ENCODE data around the gene MOV10L1. TPM values are rescaled to one million over a fixed set of nuclear protein-coding genes. Genes with fewer than 3 reads are reported as not detected.

MOV10L1 gene
- total and polyA plus RNA-seq, 9 of the 15 experiments (the other 6 are each of a cell fraction or from before 2014, with no cell fraction given) = 0.06 to 0.43 (median 0.15) TPM

DNA sequence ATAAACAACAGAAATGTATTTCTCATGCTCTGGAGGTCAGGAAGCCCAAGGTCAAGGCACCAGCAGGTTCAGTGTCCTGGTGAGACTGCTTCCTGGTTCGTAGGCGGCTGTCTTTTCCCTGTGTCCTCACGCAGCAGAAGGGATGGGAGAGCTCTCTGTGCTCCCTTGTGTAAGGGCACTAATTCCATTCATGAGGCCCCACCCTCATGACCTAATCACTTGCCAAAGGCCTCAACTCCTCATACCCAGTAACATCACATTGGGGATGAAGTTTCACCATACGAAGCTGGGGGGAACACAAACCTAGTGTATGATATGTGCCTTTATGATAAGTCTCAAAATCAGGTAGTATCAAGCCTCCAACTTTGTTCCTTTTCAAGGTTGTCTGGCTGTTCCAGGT, 42.1 kb downstream of the MOV10L1 start:
- Histone ChIP-seq H3K9me1 (ENCODE audit: control insufficient read depth, insufficient read depth, low read length) (no peaks in the 10 kb centered on the region), H3K9ac (ENCODE audit: insufficient read depth in 1 of 2, low read depth in 2 of 2, low read length in 2 of 2) (no peak overlapping the region), H3K79me2 (ENCODE audit: control insufficient read depth, insufficient read depth, low read length) (no peaks in the 10 kb centered on the region), H3K27ac (ENCODE audit: extremely low read depth, low read depth, low read length) (no peak overlapping the region), H3K4me2 (ENCODE audit: insufficient read depth, low read length) (no peak overlapping the region), H4K20me1 (replicated peaks; ENCODE audit: control insufficient read depth, insufficient read depth, low read length) (no peaks in the 10 kb centered on the region), H3K9me3 (replicated peaks; ENCODE audit: control insufficient read depth, insufficient read depth, low read depth, low read length) (no peaks in the 10 kb centered on the region), H3K4me1 (replicated peaks in 1 of 2; ENCODE audit: control insufficient read depth in 2 of 2, insufficient read depth in 2 of 2, low read length in 2 of 2) (no peaks in the 10 kb centered on the region), H3K4me3 (no peak overlapping the region), H3K36me3 (ENCODE audit: control insufficient read depth, insufficient read depth, low read length) (no peaks in the 10 kb centered on the region), H2AFZ (ENCODE audit: low read depth, low read length) (peak overlapping the region; percentile 51; the same call in 1 of the 2 replicates), H3K27me3 (ENCODE audit: control insufficient read depth in 2 of 2, insufficient read depth in 2 of 2, low read length in 2 of 2) (no peaks in the 10 kb centered on the region; a peak in 1 of 5 replicates)
- FAIRE-seq (no peak), ATAC-seq (no peak), DNase-seq (ENCODE audit: extremely low read depth in 1 of 4, low spot score in 3 of 4) (no peak)
- in situ Hi-C loops (cut with MboI) = no loop called here
- TF ChIP-seq, protein P1, sequence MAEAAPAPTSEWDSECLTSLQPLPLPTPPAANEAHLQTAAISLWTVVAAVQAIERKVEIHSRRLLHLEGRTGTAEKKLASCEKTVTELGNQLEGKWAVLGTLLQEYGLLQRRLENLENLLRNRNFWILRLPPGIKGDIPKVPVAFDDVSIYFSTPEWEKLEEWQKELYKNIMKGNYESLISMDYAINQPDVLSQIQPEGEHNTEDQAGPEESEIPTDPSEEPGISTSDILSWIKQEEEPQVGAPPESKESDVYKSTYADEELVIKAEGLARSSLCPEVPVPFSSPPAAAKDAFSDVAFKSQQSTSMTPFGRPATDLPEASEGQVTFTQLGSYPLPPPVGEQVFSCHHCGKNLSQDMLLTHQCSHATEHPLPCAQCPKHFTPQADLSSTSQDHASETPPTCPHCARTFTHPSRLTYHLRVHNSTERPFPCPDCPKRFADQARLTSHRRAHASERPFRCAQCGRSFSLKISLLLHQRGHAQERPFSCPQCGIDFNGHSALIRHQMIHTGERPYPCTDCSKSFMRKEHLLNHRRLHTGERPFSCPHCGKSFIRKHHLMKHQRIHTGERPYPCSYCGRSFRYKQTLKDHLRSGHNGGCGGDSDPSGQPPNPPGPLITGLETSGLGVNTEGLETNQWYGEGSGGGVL (CRISPR knock-in tag; IDR thresholded peaks at IDR 0.05) = no peak
- TF ChIP-seq POU5F1 (IDR thresholded peaks at IDR 0.05; ENCODE audit: borderline replicate concordance, low read depth, low read length, partially characterized antibody) = no peak
- POLR2A ChIA-PET = no interaction called here
- BruUV-seq (replicated peaks) = no TSS peak
- CTCF ChIA-PET (ENCODE audit: low intra/inter-chr PET ratio) = no interaction called here
- intact Hi-C loops (cut with micrococcal nuclease) = no loop called here
- 8% methylated on average over 2 of the region's 4 CpGs for WGBS (ENCODE audit: insufficient coverage, low coverage, missing lambda C conversion rate)

DNA sequence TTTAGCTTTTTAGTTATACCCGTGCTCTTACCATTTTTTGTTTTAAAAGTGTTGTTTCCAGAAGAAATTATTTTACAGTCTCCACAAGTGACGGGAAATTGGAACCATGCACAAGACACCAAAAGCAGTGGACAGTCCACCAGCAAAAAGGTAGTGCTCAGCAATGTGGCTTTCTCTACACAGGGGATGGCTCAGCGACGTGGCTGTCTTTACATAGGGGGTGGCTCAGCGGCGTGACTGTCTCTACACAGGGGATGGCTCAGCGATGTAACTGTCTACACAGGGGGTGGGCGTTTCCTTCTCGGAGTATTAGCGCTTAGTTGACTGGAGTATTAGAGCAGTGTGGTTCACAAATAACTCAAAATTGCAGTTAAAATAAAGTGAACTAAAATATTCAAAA, 44.7 kb downstream of the MOV10L1 start:
- Histone ChIP-seq H4K20me1 (replicated peaks; ENCODE audit: control insufficient read depth, insufficient read depth, low read length) (no peaks in the 10 kb centered on the region), H3K27me3 (ENCODE audit: control insufficient read depth in 2 of 2, insufficient read depth in 2 of 2, low read length in 2 of 2) (no peaks in the 10 kb centered on the region; a peak in 1 of 5 replicates), H3K9me1 (ENCODE audit: control insufficient read depth, insufficient read depth, low read length) (no peaks in the 10 kb centered on the region), H2AFZ (ENCODE audit: low read depth, low read length) (no peak overlapping the region), H3K9ac (ENCODE audit: insufficient read depth in 1 of 2, low read depth in 2 of 2, low read length in 2 of 2) (no peak overlapping the region), H3K9me3 (replicated peaks; ENCODE audit: control insufficient read depth, insufficient read depth, low read depth, low read length) (no peaks in the 10 kb centered on the region), H3K4me3 (no peak overlapping the region), H3K4me2 (ENCODE audit: insufficient read depth, low read length) (no peak overlapping the region), H3K36me3 (ENCODE audit: control insufficient read depth, insufficient read depth, low read length) (no peaks in the 10 kb centered on the region), H3K27ac (ENCODE audit: extremely low read depth, low read depth, low read length) (no peak overlapping the region), H3K4me1 (replicated peaks in 1 of 2; ENCODE audit: control insufficient read depth in 2 of 2, insufficient read depth in 2 of 2, low read length in 2 of 2) (no peaks in the 10 kb centered on the region), H3K79me2 (ENCODE audit: control insufficient read depth, insufficient read depth, low read length) (no peaks in the 10 kb centered on the region)
- DNase-seq (ENCODE audit: extremely low read depth in 1 of 4, low spot score in 3 of 4) = no peak
- in situ Hi-C loops (cut with MboI) = no loop called here
- WGBS (ENCODE audit: insufficient coverage, low coverage, missing lambda C conversion rate) = 57% methylated on average over 10 of the region's 10 CpGs
- FAIRE-seq = no peak
- CTCF ChIA-PET (ENCODE audit: low intra/inter-chr PET ratio) = no interaction called here
- BruUV-seq (replicated peaks) = no TSS peak
- TF ChIP-seq FOXJ3 (CRISPR knock-in tag; IDR thresholded peaks at IDR 0.05) (no peak), EHMT2 (IDR thresholded peaks at IDR 0.05) (no peak), FOXK1 (CRISPR knock-in tag; IDR thresholded peaks at IDR 0.05; ENCODE audit: borderline replicate concordance) (no peak), TEAD1 (CRISPR knock-in tag; IDR thresholded peaks at IDR 0.05) (no peak), HDAC1 (IDR thresholded peaks at IDR 0.05) (no peak), ZBTB7A (IDR thresholded peaks at IDR 0.05; ENCODE audit: borderline replicate concordance, control insufficient read depth, low read depth, low read length) (no peak), ZFX (CRISPR knock-in tag; IDR thresholded peaks at IDR 0.05) (no peak), MTA3 (IDR thresholded peaks at IDR 0.05; ENCODE audit: borderline replicate concordance) (no peak), RBBP5 (IDR thresholded peaks at IDR 0.05; ENCODE audit: borderline replicate concordance, insufficient read depth, low read length, poor library complexity, severe bottlenecking) (no peak), ZKSCAN1 (IDR thresholded peaks at IDR 0.05; ENCODE audit: low read depth, low read length) (no peak), NFATC3 (IDR thresholded peaks at IDR 0.05) (no peak)
- TF ChIP-seq, protein P2, sequence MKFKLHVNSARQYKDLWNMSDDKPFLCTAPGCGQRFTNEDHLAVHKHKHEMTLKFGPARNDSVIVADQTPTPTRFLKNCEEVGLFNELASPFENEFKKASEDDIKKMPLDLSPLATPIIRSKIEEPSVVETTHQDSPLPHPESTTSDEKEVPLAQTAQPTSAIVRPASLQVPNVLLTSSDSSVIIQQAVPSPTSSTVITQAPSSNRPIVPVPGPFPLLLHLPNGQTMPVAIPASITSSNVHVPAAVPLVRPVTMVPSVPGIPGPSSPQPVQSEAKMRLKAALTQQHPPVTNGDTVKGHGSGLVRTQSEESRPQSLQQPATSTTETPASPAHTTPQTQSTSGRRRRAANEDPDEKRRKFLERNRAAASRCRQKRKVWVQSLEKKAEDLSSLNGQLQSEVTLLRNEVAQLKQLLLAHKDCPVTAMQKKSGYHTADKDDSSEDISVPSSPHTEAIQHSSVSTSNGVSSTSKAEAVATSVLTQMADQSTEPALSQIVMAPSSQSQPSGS (CRISPR knock-in tag; IDR thresholded peaks at IDR 0.05) = no peak
- ATAC-seq = no peak
- intact Hi-C loops (cut with micrococcal nuclease) = no loop called here
- POLR2A ChIA-PET = no interaction called here

Measured in K562 (cell line).